Measurements from ENCODE around the gene VPS45. TPM values are rescaled to one million over a fixed set of nuclear protein-coding genes. Genes with fewer than 3 reads are reported as not detected.
"Not testable (repeated sequence)": the region's sequence is repeated elsewhere in the genome, so short reads cannot be mapped to it uniquely, and the experiment has no call there.

The VPS45 gene
- total and polyA plus RNA-seq, 9 donors, result 16.8 to 45.8 (median 32.7) TPM

DNA sequence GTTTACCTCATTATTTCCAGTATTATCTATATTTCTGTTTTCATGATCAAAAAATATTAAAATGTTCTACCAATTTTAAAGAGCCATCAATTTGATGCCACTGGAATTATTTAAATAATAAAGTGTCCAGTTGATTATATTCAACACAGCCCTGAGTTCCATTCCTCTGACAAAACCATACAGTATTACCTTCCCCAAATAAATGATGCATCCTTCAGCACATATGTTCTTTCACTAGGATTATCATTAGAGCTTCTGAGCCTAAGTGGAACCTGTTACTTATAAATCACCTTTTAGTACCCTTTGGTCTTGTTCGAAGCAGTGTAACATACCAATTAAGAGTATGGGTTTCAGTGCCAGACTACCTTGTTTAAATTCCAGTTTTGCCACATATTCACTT, 64.8 kb downstream of the VPS45 start:
- Histone ChIP-seq H3K27me3 (no peaks in the 10 kb centered on the region), H3K36me3 (no peaks in the 10 kb centered on the region), H3K4me3 (no peak overlapping the region), H3K27ac (no peak overlapping the region), H3K9me3 (no peaks in the 10 kb centered on the region), H3K4me1 (ENCODE audit: insufficient read depth) (no peaks in the 10 kb centered on the region)
- TF ChIP-seq EP300 (IDR thresholded peaks at IDR 0.05) (no peak), POLR2A (IDR thresholded peaks at IDR 0.05) (no peak)
- TF ChIP-seq, protein P1, sequence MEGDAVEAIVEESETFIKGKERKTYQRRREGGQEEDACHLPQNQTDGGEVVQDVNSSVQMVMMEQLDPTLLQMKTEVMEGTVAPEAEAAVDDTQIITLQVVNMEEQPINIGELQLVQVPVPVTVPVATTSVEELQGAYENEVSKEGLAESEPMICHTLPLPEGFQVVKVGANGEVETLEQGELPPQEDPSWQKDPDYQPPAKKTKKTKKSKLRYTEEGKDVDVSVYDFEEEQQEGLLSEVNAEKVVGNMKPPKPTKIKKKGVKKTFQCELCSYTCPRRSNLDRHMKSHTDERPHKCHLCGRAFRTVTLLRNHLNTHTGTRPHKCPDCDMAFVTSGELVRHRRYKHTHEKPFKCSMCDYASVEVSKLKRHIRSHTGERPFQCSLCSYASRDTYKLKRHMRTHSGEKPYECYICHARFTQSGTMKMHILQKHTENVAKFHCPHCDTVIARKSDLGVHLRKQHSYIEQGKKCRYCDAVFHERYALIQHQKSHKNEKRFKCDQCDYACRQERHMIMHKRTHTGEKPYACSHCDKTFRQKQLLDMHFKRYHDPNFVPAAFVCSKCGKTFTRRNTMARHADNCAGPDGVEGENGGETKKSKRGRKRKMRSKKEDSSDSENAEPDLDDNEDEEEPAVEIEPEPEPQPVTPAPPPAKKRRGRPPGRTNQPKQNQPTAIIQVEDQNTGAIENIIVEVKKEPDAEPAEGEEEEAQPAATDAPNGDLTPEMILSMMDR (IDR thresholded peaks at IDR 0.05), result no peak
- WGBS, 3 donors, result 90 to 94% (median 93%) methylated on average over 1 of the region's 1 CpG
- intact Hi-C loops (cut with DNase I), result loop anchor here in 1 of 4 donors (10.0 kb wide), 1 partner anchor 48 kb away; no protein-coding TSS in a partner anchor
- DNase-seq, result no peak

DNA sequence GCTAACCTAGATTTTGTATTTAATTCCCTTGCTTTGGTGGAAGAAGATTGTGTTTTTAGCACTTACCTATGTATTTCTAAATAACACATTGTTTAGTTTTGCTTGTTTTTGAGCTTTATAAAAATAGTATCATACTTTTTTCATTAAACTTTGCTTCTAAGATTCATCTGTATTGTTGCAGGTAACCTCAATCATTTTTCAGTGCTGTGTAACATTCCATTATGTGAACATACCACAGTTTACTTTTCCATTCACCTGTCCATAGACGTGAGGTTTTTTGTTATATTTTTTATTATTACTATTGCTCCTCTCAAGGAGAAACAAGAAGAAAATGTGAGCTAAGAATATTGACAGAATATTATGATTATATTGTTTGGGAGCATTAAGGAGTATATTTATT, 67.0 kb downstream of the VPS45 start:
- no peaks in the 10 kb centered on the region for H3K36me3 ChIP-seq
- H3K27ac ChIP-seq, result no peak overlapping the region
- DNase-seq, result no peak
- WGBS, 3 donors, result 93 to 100% (median 95%) methylated on average over 1 of the region's 1 CpG
- H3K4me3 ChIP-seq, result no peak overlapping the region
- H3K27me3 ChIP-seq, result no peaks in the 10 kb centered on the region
- no peaks in the 10 kb centered on the region for H3K9me3 ChIP-seq
- intact Hi-C loops (cut with DNase I), result loop anchor here in 1 of 4 donors (10.0 kb wide), 1 partner anchor 50 kb away; no protein-coding TSS in a partner anchor
- no peak for TF ChIP-seq EP300 (IDR thresholded peaks at IDR 0.05)
- TF ChIP-seq, protein P1 (IDR thresholded peaks at IDR 0.05), result no peak
- TF ChIP-seq POLR2A (IDR thresholded peaks at IDR 0.05), result no peak
- H3K4me1 ChIP-seq (ENCODE audit: insufficient read depth), result no peaks in the 10 kb centered on the region

DNA sequence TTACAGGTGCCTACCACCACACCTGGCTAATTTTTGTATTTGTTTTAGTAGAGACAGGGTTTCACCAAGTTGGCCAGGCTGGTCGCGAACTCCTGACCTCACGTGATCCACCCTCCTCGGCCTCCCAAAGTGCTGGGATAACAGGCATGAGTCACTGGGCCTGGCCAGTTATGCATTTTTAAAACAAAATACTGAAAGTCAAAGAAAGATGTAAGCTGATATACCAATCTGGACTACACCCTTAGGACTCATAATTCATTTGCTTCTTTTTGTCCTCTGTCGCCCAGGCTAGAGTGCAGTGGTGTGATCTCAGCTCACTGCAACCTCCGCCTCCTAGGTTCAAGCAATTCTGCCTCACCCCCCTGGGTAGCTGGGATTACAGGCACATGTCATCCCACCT, 67.8 kb downstream of the VPS45 start:
- H3K4me3 ChIP-seq; H3K36me3 ChIP-seq; H3K4me1 ChIP-seq (ENCODE audit: insufficient read depth); H3K9me3 ChIP-seq; H3K27ac ChIP-seq; H3K27me3 ChIP-seq; DNase-seq: not testable (repeated sequence)
- WGBS, 3 donors, result 87 to 91% (median 91%) methylated on average over 6 of the region's 6 CpGs
- intact Hi-C loops (cut with DNase I), result loop anchor here in 1 of 4 donors (10.0 kb wide), 1 partner anchor 51 kb away; no protein-coding TSS in a partner anchor

DNA sequence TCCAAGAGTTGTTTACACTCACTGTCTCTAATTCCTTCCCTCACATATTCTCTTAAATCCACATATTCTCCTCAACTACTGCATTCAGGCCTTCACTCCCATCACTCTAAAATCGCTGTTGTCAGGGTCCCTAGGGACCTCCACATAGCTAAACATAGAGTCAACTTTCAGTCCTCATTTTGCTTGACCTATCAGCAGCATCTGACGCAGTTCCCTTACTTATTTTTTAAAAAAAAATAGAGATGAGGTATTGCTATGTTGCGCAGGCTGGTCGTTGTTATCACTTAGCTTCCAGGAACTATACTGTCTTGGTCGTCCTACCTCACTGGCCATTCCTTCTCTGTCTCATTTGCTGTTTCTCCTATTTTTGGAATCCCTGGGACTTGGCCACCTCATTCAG, 70.5 kb downstream of the VPS45 start:
- H3K4me3 ChIP-seq, result no peak overlapping the region
- no peak for DNase-seq
- TF ChIP-seq POLR2A (IDR thresholded peaks at IDR 0.05), result no peak
- no peak for TF ChIP-seq EP300 (IDR thresholded peaks at IDR 0.05)
- TF ChIP-seq, protein P1 (IDR thresholded peaks at IDR 0.05), result no peak
- 81 to 89% (median 88%) methylated on average over 5 of the region's 5 CpGs for WGBS, 3 donors
- H3K4me1 ChIP-seq (ENCODE audit: insufficient read depth), result no peaks in the 10 kb centered on the region
- no peaks in the 10 kb centered on the region for H3K9me3 ChIP-seq
- no peaks in the 10 kb centered on the region for H3K27me3 ChIP-seq
- intact Hi-C loops (cut with DNase I), result loop anchor here in 1 of 4 donors (10.0 kb wide), 1 partner anchor 53 kb away; no protein-coding TSS in a partner anchor
- H3K36me3 ChIP-seq, result no peaks in the 10 kb centered on the region
- H3K27ac ChIP-seq, result no peak overlapping the region

DNA sequence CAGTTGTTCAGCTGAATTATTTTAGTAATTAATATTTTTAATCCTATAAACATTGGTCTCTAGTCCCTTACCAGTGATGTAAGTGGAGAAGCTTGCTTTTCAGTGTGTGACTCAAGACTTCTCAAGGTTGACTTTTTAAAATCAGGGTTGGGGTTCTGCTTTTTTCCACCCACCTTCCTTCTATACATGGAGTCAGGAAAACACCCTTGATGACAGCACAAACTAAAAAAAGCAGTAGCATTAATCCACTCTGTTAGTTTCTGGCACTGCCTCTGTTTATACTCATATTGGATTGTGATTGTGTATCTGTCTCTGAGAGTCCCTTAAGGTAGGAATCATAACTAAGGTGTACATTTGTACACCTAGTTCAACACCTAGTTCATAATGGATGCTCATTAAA, 73.9 kb downstream of the VPS45 start:
- Histone ChIP-seq H3K9me3 (no peaks in the 10 kb centered on the region), H3K27ac (no peak overlapping the region), H3K4me3 (no peak overlapping the region), H3K4me1 (ENCODE audit: insufficient read depth) (peaks cover 5% of the 10 kb centered on the region), H3K27me3 (no peaks in the 10 kb centered on the region), H3K36me3 (no peaks in the 10 kb centered on the region)
- no peak for DNase-seq
- TF ChIP-seq POLR2A (IDR thresholded peaks at IDR 0.05) (no peak), EP300 (IDR thresholded peaks at IDR 0.05) (no peak)
- TF ChIP-seq, protein P1 (IDR thresholded peaks at IDR 0.05), result no peak
- intact Hi-C loops (cut with DNase I), result loop anchor here in 1 of 4 donors (10.0 kb wide), 1 partner anchor 47 kb away; no protein-coding TSS in a partner anchor

Measured in ovary (tissue), 9 donors.